ENCODE results near the gene BFSP1.
A peak's percentile ranks its signal among the peaks of the same experiment; 100 is the strongest.

Gene BFSP1

DNA sequence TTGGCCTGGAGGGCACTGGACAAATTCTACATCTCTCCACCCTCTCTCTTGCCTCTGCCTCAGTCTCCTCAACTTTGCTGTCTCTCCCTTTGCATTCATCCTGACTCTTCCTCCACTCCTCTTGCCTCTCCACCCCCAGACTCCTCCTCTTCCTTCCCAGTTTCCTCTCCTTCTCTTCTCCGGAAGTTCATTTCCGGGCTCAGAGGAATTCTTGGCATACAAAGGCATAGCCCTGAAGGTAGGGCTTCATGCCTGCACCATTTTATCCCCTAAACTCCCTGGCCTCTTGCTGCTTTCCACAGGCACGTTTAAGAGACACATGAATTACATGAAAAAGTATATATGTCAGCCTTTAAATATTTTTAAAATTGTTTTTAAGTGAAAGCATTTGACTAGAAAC lies 10.6 kb downstream of the BFSP1 start:
- DNase-seq (ENCODE audit: low read depth): no peak

DNA sequence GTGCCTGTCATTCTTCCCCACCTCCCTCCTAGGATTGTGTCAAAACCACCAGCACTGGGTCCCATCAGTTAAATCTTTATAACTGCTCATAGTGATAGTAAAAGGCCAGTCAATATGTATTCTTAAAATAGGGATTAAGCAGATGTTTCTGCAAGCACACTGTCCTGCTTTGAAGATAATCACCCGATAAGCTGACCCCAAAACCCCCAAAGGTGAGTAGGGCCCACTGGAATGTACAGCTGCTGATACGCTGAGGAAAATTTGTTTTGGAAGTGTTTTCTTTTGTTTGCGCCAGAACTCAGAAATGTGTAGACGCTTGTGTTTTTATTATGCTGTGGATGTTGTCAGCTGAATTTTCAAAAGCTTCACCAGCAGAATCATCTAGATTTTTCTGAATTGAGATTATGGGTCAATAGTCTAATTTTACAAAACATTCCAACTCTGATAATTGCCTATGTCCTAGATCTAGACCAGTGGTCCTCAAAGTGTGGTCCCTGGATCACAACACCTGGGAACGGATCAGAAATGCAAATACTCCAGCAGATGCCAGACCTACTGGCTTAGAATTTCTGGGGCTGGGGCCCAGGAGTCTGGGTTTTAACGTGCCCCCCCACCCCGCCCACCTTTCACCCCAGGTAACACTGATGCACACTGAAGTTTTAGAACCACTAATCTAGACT lies 11.4 kb downstream of the BFSP1 start:
- DNase-seq (ENCODE audit: low read depth): no peak

- DNase-seq (ENCODE audit: low read depth): no peak
Measured at GRCh38 chr20:17518339-17519052, 12.7 kb downstream of the BFSP1 start.

- no peak for DNase-seq (ENCODE audit: low read depth)
Measured at GRCh38 chr20:17515053-17515452, 16.1 kb downstream of the BFSP1 start.

DNA sequence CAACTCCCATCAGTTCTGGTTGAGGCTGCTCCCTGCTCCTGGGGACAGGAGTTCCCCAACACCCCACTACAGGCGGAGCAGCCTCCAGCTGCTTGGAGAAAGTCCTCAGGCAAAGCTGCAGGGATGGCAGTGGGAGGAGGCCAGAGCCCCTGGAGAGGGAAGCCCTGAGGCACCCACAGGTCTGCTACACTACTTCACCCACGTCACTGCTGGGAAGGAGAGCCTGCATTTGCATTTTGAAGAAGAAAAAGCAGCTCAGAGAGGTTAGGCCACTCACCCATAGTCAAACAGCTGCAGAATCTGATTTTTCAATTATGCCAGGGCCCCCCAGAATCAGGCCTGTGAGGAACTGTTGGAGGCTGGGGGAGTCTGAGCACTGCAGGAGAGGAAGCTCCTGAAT lies 17.2 kb downstream of the BFSP1 start:
- DNase-seq (ENCODE audit: low read depth): no peak

- no peak for DNase-seq (ENCODE audit: low read depth)
Measured at GRCh38 chr20:17511401-17511800, 19.8 kb downstream of the BFSP1 start.

DNA sequence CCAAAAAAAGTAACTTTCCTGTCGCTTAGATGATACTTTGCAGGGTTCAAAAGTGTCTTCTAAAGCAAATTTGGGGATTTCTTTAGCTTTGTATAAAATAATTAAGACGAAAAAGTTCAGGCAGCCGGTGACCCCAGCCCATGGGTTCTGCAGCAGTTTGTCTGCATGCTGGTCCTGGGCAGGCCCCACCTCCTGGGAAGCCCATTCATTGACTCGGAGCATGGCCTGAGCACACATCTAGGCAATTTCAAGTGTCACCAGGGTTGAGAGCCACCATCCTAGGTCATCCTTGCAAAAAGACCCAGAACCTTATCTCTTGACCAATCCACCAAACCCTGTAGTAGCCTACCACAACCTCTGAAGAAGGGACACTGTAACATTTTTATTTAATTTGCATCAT lies 20.6 kb downstream of the BFSP1 start:
- DNase-seq (ENCODE audit: low read depth): no peak

GRCh38 chr20:17508756-17509155 lies 22.4 kb downstream of the BFSP1 start:
- no peak for DNase-seq (ENCODE audit: low read depth)

DNA sequence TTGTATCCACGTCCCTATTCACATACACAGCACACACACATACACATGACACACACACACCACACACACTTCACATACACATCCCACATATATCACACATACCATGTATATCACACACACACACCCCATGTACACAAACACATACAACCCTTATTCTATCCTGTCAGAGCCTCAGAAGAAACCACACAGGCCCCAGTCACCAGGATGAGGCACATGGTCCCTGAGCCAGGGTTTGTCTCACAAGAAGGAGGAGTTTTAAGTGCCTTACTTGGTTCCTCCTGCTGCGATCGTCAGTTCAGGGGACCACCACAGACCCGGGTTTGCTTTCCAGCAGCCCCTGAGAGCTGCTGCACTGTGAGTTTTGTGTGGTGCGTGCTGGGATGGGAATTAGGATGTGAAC lies 23.6 kb downstream of the BFSP1 start:
- no peak for DNase-seq (ENCODE audit: low read depth)

DNA sequence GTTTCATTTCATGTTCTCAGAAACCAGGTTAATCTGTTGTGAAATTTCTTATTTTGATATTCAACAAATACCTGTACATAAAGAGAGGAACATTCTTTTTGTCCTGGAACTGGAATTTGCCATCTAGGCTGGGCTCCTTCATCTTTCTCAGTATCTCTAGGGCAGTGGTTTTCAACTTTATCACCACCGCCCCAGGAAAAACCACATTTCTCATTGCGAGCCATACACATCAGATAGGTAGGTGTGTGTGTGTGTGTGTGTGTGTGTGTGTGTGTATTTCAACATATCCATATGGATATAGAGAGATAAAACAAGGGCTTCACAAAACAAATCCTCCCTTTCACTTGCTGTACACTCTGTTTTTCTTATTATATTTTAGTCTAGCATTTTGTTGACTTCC lies 24.1 kb downstream of the BFSP1 start:
- DNase-seq (ENCODE audit: low read depth): no peak

GRCh38 chr20:17505636-17506517 lies 25.3 kb downstream of the BFSP1 start:
- DNase-seq (ENCODE audit: low read depth): peak; percentile 53

GRCh38 chr20:17504898-17505635 lies 26.1 kb downstream of the BFSP1 start:
- DNase-seq (ENCODE audit: low read depth): no peak

GRCh38 chr20:17504066-17504897 lies 26.9 kb downstream of the BFSP1 start:
- DNase-seq (ENCODE audit: low read depth): no peak

DNA sequence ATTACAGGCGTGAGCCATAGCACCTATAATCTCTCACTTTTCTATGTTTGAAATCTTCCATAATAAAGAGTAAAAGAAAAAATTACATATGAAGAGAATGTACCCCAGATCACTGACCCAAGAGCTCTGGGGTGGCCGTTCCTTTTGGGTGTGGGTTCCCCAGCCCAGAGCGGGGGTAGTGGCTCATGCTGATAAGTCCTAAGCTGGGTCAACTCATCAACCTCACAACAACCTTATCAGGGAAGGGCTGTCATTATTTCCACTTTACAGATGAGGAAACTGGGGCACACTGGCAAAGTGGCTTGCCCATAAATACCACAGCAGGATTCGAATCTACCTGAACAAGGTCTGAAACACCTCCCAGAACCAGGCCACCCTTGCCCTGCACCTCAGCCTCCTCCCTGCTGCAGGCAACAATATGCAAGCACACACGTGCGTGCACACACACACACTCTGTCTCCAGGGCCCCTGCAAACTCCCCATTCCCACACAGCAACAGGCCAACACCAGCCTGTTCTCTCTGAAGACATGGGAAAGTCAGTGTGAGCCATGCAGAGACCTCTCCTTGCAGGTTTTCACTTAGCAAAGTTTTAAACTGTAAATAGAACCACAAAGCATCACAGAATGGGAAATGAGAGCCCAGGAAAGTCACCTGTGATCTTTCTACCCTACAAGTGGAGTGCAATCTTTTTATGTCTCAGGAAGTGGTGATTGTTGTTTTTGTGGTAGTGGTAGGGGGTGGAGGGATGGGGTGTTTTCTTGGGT lies 27.7 kb downstream of the BFSP1 start:
- no peak for DNase-seq (ENCODE audit: low read depth)

DNA sequence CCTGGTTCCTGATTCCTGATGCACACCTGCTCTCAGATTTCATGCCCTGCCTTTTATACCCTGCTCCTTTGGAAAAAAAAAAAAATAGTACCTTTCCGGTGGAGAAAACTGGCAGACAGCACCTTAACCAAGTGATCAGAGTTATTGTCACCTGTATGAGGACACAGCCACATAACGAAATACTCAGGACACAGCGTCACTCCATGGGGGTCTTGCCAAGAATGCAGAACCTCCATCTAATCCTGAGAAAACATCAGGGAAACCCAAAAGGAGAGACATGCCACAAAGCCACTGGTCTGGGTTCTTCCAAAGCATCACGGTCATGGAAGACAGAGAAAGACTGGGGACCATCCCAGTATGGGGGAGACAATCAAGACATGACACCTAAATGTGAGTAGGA lies 29.1 kb downstream of the BFSP1 start:
- no peak for DNase-seq (ENCODE audit: low read depth)

DNA sequence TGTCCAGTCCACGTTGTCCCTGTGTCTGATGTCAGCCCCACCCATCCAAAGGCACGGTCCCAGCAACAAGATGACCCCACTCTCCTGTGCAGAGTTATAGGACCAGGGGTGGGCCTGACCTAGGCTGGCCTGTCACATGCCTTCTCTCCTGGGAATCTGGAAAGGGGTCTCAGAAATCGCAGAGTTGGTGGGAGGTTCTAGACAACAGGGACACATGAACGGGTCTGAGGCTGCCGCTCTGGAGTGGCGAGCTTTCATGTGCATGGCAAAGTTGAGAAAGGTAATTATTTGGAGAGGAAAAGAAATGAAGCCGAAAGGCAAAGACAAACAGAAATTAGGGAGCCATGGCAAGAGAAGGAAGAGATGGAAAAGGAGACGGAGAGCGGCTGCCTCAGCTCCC lies 29.5 kb downstream of the BFSP1 start:
- no peak for DNase-seq (ENCODE audit: low read depth)

DNA sequence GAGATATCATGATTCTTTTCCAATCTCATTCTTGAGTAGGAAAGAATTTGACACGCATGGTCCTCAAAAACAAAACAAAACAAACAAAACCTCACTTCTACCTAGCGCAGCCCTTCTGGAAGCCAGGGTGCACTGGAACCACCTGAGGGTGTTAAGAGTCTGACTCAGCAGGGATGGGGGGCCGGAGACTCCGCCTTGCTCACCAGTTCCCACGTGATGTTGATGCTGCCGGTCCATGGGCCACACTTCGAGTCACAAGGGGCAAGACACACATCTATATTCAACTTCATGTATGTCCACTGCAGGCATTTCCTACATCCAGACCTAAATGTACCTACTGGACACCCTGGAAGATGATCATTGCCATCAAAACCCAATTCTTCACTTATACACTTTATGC lies 30.4 kb downstream of the BFSP1 start:
- DNase-seq (ENCODE audit: low read depth): no peak

- DNase-seq (ENCODE audit: low read depth): no peak
Measured at GRCh38 chr20:17500271-17500670, 30.9 kb downstream of the BFSP1 start.

- DNase-seq (ENCODE audit: low read depth): no peak
Measured at GRCh38 chr20:17499041-17499440, 32.1 kb downstream of the BFSP1 start.

GRCh38 chr20:17498641-17499040 lies 32.5 kb downstream of the BFSP1 start:
- DNase-seq (ENCODE audit: low read depth): no peak
